Measurements from ENCODE around the gene RTN4RL1. TPM values are rescaled to one million over a fixed set of nuclear protein-coding genes. Genes with fewer than 3 reads are reported as not detected.

RTN4RL1 gene
- total and polyA plus RNA-seq, 12 donors, result 0.81 to 6.3 (median 2.7) TPM

GRCh38 chr17:2071024-2071385, 45.9 kb upstream of the RTN4RL1 start:
- no peaks in the 10 kb centered on the region for H3K9me3 ChIP-seq
- no peak for DNase-seq

GRCh38 chr17:2070241-2071023, 45.3 kb upstream of the RTN4RL1 start:
- peaks cover 0 to 63% (median 3%) of the 10 kb centered on the region in 9 donors for H3K36me3 ChIP-seq
- no peak for ATAC-seq
- H3K4me1 ChIP-seq, result peaks cover 45 to 98% (median 87%) of the 10 kb centered on the region in 9 donors
- no peak for TF ChIP-seq CTCF (IDR thresholded peaks at IDR 0.05)
- no peak for DNase-seq
- H3K9me3 ChIP-seq, result no peaks in the 10 kb centered on the region
- peak overlapping the region; percentile 30 to 97 (median 92) for H3K27ac ChIP-seq
- 84 to 89% methylated on average over 13 of the region's 13 CpGs for WGBS, 2 donors
- intact Hi-C loops (cut with DNase I), result no loop called here
- no peaks in the 10 kb centered on the region for H3K27me3 ChIP-seq
- H3K4me3 ChIP-seq, result no peak overlapping the region

More at GRCh38 chr17:2071024-2071385, 45.9 kb upstream of the RTN4RL1 start:
- H3K27me3 ChIP-seq, result no peaks in the 10 kb centered on the region
- H3K4me1 ChIP-seq, result peaks cover 46 to 98% (median 87%) of the 10 kb centered on the region in 9 donors
- no peak overlapping the region for H3K4me3 ChIP-seq
- H3K36me3 ChIP-seq, result peaks cover 0 to 60% (median 3%) of the 10 kb centered on the region in 9 donors
- ATAC-seq, result no peak
- intact Hi-C loops (cut with DNase I), result no loop called here
- no peak for TF ChIP-seq CTCF (IDR thresholded peaks at IDR 0.05)
- H3K27ac ChIP-seq, result peak overlapping the region; percentile 30 to 97 (median 92)
- WGBS, 2 donors, result 88 to 92% methylated on average over 6 of the region's 6 CpGs

- 71 to 74% methylated on average over 15 of the region's 15 CpGs for WGBS, 2 donors
- intact Hi-C loops (cut with DNase I), result loop anchor here in 2 of 10 donors (5.0 to 10.0 kb wide), 3 partner anchors 106 to 336 kb away; partner anchors contain the start of gene MNT (in 1 of the 2)
- Histone ChIP-seq H3K9me3 (no peaks in the 10 kb centered on the region), H3K4me1 (peaks cover 38 to 98% (median 87%) of the 10 kb centered on the region in 9 donors), H3K27ac (peak overlapping the region; percentile 59 to 97 (median 89)), H3K27me3 (no peaks in the 10 kb centered on the region), H3K36me3 (peaks cover 0 to 72% (median 9%) of the 10 kb centered on the region in 9 donors), H3K4me3 (no peak overlapping the region)
- no peak for TF ChIP-seq CTCF (IDR thresholded peaks at IDR 0.05)
- ATAC-seq (no peak), DNase-seq (no peak)
Measured at GRCh38 chr17:2068519-2069051, 43.5 kb upstream of the RTN4RL1 start.

GRCh38 chr17:2068031-2068518, 42.9 kb upstream of the RTN4RL1 start:
- Histone ChIP-seq H3K36me3 (peaks cover 0 to 77% (median 9%) of the 10 kb centered on the region in 9 donors), H3K9me3 (no peaks in the 10 kb centered on the region), H3K4me1 (peaks cover 38 to 98% (median 87%) of the 10 kb centered on the region in 9 donors), H3K27ac (peak overlapping the region; percentile 59 to 97 (median 89)), H3K27me3 (no peaks in the 10 kb centered on the region), H3K4me3 (no peak overlapping the region)
- intact Hi-C loops (cut with DNase I), result loop anchor here in 2 of 10 donors (5.0 to 10.0 kb wide), 3 partner anchors 107 to 337 kb away; partner anchors contain the start of gene MNT (in 1 of the 2)
- TF ChIP-seq CTCF (IDR thresholded peaks at IDR 0.05), result no peak
- ATAC-seq (no peak), DNase-seq (no peak)
- WGBS, 2 donors, result 59 to 64% methylated on average over 6 of the region's 6 CpGs
